ENCODE measurements around the gene CERT1.
A peak's percentile ranks its signal among the peaks of the same experiment; 100 is the strongest.
"Not testable (repeated sequence)": the region's sequence is repeated elsewhere in the genome, so short reads cannot be mapped to it uniquely, and the experiment has no call there.

CERT1 gene

GRCh38 chr5:75511435-75512382, at the start of gene CERT1, which contains the start of gene POLK:
TSS of gene CERT1 (minus strand) at chr5:75511629. CDS start at chr5:75511207, 422 bp downstream.
TSS of gene POLK (plus strand) at chr5:75511891.
- DNase-seq = peak; percentile 98

- DNase-seq = not testable (repeated sequence)
Measured at GRCh38 chr5:75560655-75561054, 49.2 kb upstream of the CERT1 start.

- DNase-seq = no peak
Measured at GRCh38 chr5:75558981-75559632, 47.7 kb upstream of the CERT1 start.

GRCh38 chr5:75558221-75558620, 46.8 kb upstream of the CERT1 start:
- no peak for DNase-seq

- DNase-seq = no peak
Measured at GRCh38 chr5:75553358-75553757, 41.9 kb upstream of the CERT1 start.

- no peak for DNase-seq
Measured at GRCh38 chr5:75552764-75553163, 41.3 kb upstream of the CERT1 start.

GRCh38 chr5:75551471-75551870, 40.0 kb upstream of the CERT1 start:
- DNase-seq = no peak

- DNase-seq = no peak
Measured at GRCh38 chr5:75550597-75550996, 39.2 kb upstream of the CERT1 start.

GRCh38 chr5:75547812-75548211, 36.4 kb upstream of the CERT1 start:
- no peak for DNase-seq

- no peak for DNase-seq
Measured at GRCh38 chr5:75546830-75547229, 35.4 kb upstream of the CERT1 start.

- no peak for DNase-seq
Measured at GRCh38 chr5:75545131-75545530, 33.7 kb upstream of the CERT1 start.

- no peak for DNase-seq
Measured at GRCh38 chr5:75538211-75538610, 26.8 kb upstream of the CERT1 start.

GRCh38 chr5:75536694-75537360, 25.4 kb upstream of the CERT1 start:
- DNase-seq = no peak

- DNase-seq = no peak
Measured at GRCh38 chr5:75536147-75536546, 24.7 kb upstream of the CERT1 start.

- DNase-seq = no peak
Measured at GRCh38 chr5:75534734-75535133, 23.3 kb upstream of the CERT1 start.

- peak; percentile 18 for DNase-seq
Measured at GRCh38 chr5:75533716-75534115, 22.3 kb upstream of the CERT1 start.

- no peak for DNase-seq
Measured at GRCh38 chr5:75532190-75532589, 20.8 kb upstream of the CERT1 start.

- DNase-seq = no peak
Measured at GRCh38 chr5:75529185-75529584, 17.8 kb upstream of the CERT1 start.

GRCh38 chr5:75526070-75526469, 14.6 kb upstream of the CERT1 start:
- DNase-seq = no peak

- DNase-seq = no peak
Measured at GRCh38 chr5:75525344-75525743, 13.9 kb upstream of the CERT1 start.

- DNase-seq = no peak
Measured at GRCh38 chr5:75524591-75524990, 13.2 kb upstream of the CERT1 start.

- DNase-seq = no peak
Measured at GRCh38 chr5:75524071-75524470, 12.6 kb upstream of the CERT1 start.

GRCh38 chr5:75523275-75523674, 11.8 kb upstream of the CERT1 start:
- no peak for DNase-seq

GRCh38 chr5:75522542-75522941, 11.1 kb upstream of the CERT1 start:
- no peak for DNase-seq
